Fibroblast of skin of left quadriceps (primary cell): ENCODE results near the gene SEMA4D.
"Not testable (repeated sequence)": the region's sequence is repeated elsewhere in the genome, so short reads cannot be mapped to it uniquely, and the experiment has no call there.

Source experiments
- DNase-seq, 2 experiments: peaks; one replicate each; pipeline ENCODE4 v3.0.0-alpha.2; 2013; ENCODE audit warnings: low read depth in 2 of 2

The SEMA4D gene

GRCh38 chr9:89482056-89482851 is 15.7 kb downstream of the SEMA4D start:
- DNase-seq: no peak

DNA sequence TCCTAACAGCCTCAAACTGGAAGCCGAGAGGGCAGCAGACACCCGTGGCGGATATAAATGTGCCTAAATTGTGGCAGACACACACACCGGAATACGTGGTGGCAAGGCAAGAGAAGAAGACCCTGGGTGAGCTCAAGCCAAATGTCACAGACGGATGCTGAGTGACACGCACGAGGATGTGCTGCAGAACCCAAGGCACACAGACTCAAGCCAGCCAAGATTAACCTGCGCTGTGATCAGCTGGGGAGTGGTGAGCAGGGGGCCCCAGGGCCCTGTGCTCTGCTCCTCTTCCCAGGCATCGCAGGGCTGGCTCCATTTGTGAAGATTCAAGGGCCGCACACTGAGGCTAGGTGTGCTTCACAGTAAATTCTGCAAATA is 16.4 kb downstream of the SEMA4D start:
- DNase-seq: no peak

GRCh38 chr9:89480825-89481537 is 16.9 kb downstream of the SEMA4D start:
- DNase-seq: no peak

DNA sequence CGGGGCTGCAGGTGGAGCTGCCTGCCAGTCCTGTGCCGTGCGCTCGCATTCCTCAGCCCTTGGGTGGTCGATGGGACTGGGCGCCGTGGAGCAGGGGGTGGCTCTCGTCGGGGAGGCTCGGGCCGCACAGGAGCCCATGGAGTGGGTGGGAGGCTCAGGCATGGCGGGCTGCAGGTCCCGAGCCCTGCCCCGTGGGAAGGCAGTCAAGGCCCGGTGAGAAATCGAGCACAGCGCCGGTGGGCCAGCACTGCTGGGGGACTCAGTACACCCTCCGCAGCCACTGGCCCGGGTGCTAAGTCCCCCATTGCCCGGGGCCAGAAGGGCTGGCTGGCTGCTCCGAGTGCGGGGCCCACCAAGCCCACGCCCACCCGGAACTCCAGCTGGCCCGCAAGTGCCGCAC is 17.5 kb downstream of the SEMA4D start:
- not testable (repeated sequence) for DNase-seq

- not testable (repeated sequence) for DNase-seq
Observed at GRCh38 chr9:89479669-89480011, 18.3 kb downstream of the SEMA4D start.

- DNase-seq: no peak
Observed at GRCh38 chr9:89478821-89479668, 18.9 kb downstream of the SEMA4D start.

DNA sequence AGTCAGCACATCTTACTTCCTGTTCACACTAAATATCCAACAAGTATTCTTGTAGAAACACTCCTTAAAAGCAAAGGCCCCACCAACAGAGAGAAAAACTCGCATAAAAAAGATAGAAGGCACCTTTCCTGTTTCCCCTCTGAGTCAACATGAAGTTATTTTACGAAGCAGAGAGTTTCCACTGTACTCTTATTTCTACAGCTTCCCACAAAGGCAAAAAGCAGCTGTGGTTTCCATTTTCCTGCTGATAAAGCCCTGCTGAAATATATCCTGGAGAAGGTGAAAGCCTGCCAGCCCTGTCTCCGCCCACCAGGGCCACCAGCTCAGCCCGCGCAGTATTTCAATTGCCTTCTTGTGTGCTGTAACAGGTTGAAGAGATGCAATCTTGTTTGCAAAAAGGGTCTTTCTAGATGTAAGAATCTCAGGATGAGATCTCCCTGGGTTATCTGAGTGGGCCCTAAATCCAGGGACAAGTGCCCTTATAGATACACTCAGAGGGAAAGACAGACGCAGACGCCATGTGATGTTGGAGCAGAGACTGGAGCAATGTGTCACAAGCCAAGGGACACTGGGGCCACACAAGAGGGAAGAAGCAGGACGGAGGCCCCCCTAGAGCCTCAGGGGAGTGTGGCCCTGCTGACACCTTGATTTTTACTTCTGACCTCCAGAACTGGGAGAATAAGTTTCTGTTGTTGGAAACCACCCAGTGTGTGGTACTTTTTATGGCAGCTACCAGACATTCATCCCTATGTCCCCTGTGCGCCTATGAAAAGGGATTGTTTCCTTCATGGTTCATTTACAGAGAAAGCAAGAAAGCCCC is 19.9 kb downstream of the SEMA4D start:
- DNase-seq: peak; percentile 15 to 24

DNA sequence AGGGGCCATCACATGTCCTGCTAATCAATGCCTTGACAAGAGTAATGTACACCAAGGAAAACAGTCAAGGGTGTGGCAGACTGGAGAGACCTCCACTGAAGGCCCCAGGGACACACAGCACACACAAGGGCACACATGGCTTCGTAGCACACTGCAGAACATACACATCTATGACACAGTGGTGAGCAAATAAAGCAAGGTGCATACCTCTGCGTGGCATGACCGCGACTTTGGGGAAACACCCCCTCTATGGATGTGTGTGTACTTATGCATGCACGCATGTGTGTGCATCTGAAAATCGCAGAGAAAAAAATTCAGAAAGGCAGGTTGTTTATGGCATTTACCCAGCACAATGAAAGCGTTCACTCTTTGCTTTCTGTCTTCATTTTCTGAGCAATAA is 20.5 kb downstream of the SEMA4D start:
- no peak for DNase-seq

DNA sequence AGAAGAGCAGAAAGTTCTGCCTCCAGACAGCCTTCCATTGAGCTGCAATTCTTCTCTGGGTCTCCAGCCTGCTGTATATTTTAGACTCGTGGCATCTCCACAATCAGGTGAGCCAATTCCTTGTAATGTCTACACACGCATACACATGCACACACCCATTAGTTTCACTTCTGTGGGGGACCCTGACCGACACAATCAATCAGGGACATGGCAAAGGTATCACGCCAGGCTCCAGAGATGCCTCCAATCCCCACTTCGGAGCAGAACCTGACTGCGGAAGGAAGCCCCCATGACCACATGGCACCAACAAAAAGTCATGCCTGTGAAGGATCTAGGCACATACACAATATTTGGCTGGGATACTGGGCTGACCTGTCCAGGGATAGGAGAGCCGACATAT is 21.4 kb downstream of the SEMA4D start:
- DNase-seq: no peak

GRCh38 chr9:89475891-89476440 is 21.9 kb downstream of the SEMA4D start:
- no peak for DNase-seq

DNA sequence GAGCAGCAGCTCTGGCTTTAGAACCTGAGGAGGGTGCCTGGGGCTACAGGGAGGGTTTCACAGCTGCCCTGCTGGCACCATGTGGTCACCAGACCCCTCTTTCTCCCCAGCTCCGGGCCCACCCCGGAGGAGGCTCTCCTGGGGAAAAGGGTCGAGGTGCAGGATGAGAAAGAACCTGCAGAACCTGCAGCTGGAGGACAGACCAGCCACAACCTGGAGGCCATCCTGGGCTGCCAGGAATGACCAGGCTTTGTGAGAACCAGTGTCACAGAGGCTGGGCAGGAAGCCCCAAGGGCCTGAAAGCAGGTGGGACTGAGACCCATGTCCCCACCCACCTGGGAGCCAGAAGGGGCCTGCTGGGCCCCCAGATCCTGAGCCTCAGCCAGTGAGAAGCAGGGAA is 23.0 kb downstream of the SEMA4D start:
- no peak for DNase-seq

- peak; percentile 50 to 57 for DNase-seq
Observed at GRCh38 chr9:89473762-89474469, 24.0 kb downstream of the SEMA4D start.

- not testable (repeated sequence) for DNase-seq
Observed at GRCh38 chr9:89471796-89472320, 26.1 kb downstream of the SEMA4D start.

- DNase-seq: no peak
Observed at GRCh38 chr9:89471390-89471789, 26.5 kb downstream of the SEMA4D start.

GRCh38 chr9:89470224-89470839 is 27.6 kb downstream of the SEMA4D start:
- no peak for DNase-seq

DNA sequence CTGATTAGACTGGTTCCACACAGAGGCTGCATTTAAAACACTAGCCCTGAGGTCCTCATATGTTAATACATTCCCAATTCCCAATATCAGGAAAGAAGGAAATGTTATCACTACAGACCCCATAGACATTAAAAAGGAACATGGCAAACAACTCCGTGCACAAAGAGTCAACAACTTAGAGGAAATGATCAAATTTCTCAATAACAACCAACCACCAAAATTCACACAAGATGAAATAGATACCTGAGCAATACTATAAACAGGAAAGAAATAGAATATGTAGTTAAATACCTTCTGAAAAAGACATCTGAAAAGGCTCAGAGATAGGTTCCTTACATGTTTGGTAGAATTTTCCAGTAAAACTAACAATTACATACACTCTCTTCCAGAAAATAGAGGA is 28.9 kb downstream of the SEMA4D start:
- no peak for DNase-seq

GRCh38 chr9:89468281-89468960 is 29.5 kb downstream of the SEMA4D start:
- no peak for DNase-seq

- DNase-seq: no peak
Observed at GRCh38 chr9:89467278-89467625, 30.7 kb downstream of the SEMA4D start.
